Stimulated activated CD8-positive, alpha-beta memory T cell treated with anti-CD3 and anti-CD28 coated beads, Interleukin-7, amount 100 ng/mL, for 48 hours (primary cell): ENCODE measurements around the gene CPEB2.

Experiments used
- DNase-seq, 2 donors: peaks; one replicate each; pipeline ENCODE4 v3.0.0-alpha.2; 2020; ENCODE audit warnings: low read depth in 1 of 2; ENCODE audit errors: extremely low read depth in 1 of 2

Gene CPEB2

DNA sequence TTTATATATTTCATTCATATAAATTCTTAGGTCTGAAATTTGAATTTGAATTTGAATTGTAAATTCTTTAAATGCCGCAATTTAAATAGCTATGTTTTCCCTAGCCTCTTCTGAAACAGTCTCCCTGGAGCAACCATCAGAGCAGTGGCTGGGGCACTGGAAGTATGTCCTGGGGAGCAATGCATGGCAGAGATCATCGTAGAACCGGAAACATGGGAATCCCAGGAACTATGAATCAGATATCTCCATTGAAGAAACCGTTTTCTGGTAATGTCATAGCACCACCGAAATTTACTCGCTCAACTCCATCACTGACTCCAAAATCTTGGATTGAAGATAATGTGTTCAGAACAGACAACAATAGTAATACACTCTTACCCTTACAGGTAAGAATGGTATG, 4.9 kb downstream of the CPEB2 start:
- no peak for DNase-seq

DNA sequence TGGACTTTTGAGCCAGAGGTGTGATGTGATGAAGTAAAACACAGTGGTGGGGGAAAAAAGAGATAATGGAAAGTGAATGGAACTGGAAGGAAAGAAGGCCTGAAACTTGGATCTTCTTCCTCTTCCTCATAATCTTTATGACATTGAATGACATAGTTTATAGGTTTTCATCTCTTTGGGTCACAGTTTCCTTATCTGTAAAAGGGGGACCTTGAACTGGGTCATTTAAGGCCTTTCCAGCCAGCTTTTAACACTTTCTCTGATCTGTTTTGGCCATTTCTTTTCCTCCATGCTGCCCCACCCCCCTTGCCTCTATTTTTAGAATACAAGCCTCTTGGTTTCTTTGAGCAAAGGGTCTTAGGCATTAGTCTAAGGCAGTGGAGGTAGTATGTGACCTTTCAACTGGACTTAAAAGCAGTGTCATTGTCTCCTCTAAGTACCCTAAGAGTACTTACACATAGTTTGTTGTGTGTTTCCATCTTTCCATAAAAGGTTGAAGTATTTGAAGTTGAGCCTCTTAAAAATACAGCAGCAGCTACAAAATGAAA, 7.8 kb downstream of the CPEB2 start:
- no peak for DNase-seq

GRCh38 chr4:15011166-15011565, 8.9 kb downstream of the CPEB2 start:
- DNase-seq, result no peak

DNA sequence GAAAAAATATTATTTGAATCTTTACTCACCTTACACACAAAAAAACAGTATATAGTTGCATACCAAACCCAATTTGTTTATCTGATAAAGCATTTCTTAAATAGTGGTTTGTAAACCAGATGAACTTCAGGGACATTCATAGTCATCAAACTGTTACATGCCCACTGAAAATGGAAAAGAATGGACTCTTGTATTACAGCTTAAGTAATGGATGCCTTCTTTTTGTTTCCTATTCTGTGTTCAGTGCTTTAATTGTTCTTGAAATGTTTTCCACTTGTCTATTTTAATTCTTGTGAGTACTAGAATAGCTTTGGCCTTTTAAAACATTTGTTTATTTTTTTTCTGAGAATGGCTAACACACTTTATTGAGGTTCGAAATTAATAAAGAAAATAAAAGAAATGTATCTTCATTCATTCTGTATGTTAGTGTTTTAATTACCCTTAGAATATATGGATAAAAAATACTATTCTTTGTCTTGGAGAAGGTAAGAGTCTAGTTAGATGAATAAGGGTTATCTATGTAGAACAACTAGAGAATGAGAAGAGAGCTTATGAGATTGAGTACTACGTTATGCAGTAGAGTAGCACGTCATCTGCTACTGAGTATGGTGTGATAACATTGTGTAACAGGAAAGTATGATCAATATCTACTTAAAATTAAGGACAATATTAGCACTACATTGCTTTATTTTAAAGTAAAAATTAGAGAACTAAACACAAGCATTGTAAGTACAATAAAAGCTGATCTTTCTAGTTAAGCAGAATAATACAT, 9.9 kb downstream of the CPEB2 start:
- DNase-seq, result no peak

GRCh38 chr4:15013585-15013984, 11.3 kb downstream of the CPEB2 start:
- no peak for DNase-seq

DNA sequence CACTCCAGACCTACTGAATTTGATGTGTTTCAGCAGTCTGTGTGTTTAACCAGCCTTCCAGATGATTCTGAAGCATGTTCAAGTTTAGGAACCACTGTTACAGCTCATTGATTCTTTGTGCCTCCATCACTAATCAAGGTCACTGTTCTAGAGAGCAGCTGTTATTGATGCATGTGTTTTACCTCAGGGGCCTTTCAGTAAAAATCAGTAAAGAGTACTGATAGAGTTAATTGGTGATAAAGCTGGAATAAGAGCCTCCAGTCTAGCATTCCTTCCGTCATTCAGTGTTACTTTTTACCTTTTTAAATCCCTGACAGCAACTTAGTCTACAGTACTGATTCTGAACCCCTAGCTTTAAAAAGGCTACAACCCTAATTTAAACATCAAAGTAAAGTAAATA, 12.9 kb downstream of the CPEB2 start:
- DNase-seq, result no peak

DNA sequence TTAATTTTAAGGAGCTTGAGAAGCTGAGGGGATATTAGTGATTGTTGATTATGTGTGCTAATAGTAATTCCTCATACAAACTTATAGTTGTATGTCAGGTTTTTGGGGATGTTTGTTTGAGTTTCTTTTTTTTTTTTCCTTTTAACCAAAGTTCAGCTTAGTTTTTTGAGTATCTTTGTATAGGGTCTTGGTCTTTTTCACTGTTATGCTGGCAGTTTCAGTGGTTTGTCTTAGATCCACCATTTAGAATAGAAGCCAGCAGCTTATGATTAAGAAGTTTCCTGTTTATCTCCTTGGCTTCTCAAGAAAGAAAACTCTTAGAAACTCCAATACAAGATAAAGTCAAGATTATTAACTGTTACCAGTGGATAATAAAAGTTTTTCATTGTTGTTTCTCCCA, 16.1 kb downstream of the CPEB2 start:
- no peak for DNase-seq

- no peak for DNase-seq
Measured at GRCh38 chr4:15020502-15021286, 18.4 kb downstream of the CPEB2 start.

DNA sequence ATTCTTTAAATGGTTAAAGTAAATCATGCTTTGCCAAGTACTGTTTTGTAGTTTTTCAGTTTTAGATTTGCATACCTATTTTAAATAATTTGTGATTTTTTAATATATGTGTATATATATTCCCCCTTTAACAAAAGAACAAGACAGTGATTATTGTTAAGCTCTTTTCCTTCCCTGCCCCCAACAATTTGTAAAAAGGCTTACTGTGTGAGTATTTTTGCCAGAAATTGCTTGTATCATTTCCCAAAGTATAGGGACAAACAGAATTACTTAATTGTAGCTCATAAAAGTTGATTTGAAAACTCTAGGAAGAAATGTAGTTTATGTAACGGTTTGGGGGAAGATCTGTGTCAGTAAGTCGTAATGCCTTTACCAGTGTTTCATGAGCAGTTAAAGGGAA, 19.0 kb downstream of the CPEB2 start:
- no peak for DNase-seq

DNA sequence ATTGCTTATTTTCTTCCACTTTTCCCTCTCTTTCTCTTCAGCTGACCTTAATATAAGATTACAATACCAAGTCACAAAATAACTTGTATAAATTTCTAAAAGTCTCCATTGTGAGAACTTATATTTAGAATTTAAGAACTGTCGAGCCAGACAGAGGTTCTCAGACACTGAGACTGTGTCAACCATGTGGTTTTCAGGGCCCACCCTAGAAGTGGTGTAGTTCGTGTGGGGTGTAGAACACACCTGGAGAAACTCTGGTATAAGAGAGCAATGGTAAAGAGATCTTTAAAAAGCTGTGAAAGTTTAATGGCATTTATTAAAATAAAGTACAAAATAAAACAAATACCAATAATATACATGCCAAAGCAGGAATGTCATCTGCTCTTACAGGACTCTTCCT, 19.7 kb downstream of the CPEB2 start:
- no peak for DNase-seq

GRCh38 chr4:15024386-15024785, 22.1 kb downstream of the CPEB2 start:
- no peak for DNase-seq

- no peak for DNase-seq
Measured at GRCh38 chr4:15025693-15026092, 23.4 kb downstream of the CPEB2 start.

GRCh38 chr4:15027921-15028435, 25.7 kb downstream of the CPEB2 start:
- no peak for DNase-seq

DNA sequence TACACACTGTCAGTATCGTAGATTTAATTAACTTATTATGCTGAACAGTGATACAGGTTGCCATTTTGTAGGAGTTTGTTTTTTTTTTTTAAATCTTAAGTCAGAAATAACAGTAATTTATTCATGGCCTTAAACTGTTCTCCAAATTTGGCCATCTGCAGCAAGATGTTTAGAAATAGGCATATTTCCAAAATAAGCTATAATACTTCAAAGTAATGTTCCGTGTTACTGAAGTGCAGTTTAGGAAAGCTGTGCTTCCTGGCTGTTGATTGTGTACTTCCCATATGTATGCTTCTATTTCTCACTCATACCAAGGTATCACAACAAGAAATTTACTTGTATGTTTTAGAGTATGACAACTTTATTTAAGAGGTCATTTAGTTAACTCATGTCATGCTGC, 28.9 kb downstream of the CPEB2 start:
- no peak for DNase-seq

DNA sequence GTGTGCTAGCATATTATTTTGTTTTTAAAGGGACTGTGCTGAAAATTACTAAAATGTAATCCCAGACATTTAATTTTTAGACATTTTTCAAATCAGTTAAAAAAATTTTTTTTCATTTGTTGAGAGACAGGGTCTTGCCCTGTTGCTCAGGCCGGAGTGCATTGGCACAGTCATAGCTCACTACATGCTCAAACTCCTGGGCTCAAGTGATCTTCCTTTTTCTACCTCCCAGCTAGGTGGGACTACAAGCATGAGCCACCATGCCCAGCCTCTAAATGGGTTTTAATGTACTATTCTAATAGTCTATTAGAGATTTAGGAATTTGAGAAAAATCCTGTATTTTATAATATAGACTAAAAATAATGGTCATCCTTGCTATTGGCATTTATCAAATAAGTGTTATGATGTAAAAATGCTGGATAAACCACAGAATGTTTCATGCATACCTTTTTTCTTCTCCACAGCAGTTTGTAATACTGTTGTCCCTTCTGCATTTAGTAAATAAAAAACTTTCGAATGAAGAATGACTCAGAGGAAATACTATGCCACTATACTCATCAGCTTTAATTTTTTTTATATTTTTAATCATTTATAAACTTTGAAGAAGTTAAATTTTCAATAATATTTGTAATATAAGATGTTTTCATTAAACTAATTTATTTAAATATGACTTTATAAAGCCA, 29.9 kb downstream of the CPEB2 start:
- no peak for DNase-seq

- DNase-seq, result no peak
Measured at GRCh38 chr4:15034071-15034764, 31.9 kb downstream of the CPEB2 start.

- DNase-seq, result no peak
Measured at GRCh38 chr4:15035159-15035558, 32.9 kb downstream of the CPEB2 start.

- no peak for DNase-seq
Measured at GRCh38 chr4:15037923-15038541, 35.8 kb downstream of the CPEB2 start.

DNA sequence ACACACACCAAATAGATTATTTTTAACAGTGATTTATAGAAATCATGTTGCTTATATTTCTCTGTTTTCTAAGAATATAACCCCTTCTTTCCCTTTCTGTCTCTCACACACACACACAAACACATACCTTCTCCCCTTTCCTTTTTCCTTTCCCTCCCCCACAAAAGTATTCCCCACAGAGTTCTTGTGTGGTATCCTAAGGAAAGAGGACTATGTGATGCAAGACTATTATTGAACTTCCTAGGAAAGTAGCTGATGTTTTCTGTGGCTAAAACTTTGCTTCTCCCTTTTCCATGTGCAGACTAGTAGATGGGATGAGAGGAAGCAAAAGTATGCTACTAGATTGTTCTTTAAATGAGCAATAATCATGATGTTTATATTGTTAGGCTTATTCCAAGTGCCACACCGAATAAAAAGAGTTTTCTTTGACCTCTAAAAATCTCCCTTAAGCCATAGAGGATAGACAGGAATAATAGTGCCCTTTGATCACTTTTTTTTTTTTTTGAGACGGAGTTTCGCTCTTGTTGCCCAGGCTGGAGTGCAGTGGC, 38.7 kb downstream of the CPEB2 start:
- DNase-seq, result no peak
